AG09309 (cell line): ENCODE measurements around the gene SF3A2.

Experiments used
- DNase-seq: peaks from one replicate; pipeline ENCODE4 v3.0.0-alpha.2; 2010; ENCODE audit warnings: low read depth
- H3K4me3 ChIP-seq: 2 replicates; pipeline ENCODE4 v1.5.1; 2011; ENCODE audit warnings: mild to moderate bottlenecking, low read depth, low read length, moderate library complexity; ENCODE audit not compliant: control insufficient read depth
- TF ChIP-seq, protein P1 (sequence below): IDR thresholded peaks from 2 replicates; pipeline ENCODE4 v1.5.1; 2011; ENCODE audit warnings: mild to moderate bottlenecking, low read depth, low read length, inconsistent platforms; ENCODE audit not compliant: insufficient read depth, control insufficient read depth; ENCODE audit errors: missing control alignments

SF3A2 gene

DNA sequence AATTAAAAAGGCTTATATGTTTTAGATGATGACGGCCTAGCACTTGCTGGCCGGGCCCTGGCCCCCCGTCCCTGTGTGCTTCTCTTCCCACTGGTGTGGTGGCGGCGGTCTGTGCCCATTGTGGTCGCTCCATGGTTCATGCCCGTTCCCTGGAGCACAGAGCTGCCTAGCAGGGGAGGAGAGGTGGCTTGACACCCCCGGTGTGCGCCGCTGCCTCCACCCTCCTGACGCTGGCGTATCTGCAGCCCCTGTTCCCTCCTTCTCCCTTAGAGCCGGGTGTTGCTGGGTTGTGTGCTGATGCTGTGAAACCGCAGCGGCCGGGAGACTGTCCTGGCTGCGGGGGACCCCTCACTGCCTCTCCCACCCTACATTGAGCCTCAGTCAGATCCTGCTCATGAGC lies 43.8 kb upstream of the SF3A2 start:
- DNase-seq: no peak
- TF ChIP-seq, protein P1, sequence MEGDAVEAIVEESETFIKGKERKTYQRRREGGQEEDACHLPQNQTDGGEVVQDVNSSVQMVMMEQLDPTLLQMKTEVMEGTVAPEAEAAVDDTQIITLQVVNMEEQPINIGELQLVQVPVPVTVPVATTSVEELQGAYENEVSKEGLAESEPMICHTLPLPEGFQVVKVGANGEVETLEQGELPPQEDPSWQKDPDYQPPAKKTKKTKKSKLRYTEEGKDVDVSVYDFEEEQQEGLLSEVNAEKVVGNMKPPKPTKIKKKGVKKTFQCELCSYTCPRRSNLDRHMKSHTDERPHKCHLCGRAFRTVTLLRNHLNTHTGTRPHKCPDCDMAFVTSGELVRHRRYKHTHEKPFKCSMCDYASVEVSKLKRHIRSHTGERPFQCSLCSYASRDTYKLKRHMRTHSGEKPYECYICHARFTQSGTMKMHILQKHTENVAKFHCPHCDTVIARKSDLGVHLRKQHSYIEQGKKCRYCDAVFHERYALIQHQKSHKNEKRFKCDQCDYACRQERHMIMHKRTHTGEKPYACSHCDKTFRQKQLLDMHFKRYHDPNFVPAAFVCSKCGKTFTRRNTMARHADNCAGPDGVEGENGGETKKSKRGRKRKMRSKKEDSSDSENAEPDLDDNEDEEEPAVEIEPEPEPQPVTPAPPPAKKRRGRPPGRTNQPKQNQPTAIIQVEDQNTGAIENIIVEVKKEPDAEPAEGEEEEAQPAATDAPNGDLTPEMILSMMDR: no peak
- H3K4me3 ChIP-seq: no peak overlapping the region

DNA sequence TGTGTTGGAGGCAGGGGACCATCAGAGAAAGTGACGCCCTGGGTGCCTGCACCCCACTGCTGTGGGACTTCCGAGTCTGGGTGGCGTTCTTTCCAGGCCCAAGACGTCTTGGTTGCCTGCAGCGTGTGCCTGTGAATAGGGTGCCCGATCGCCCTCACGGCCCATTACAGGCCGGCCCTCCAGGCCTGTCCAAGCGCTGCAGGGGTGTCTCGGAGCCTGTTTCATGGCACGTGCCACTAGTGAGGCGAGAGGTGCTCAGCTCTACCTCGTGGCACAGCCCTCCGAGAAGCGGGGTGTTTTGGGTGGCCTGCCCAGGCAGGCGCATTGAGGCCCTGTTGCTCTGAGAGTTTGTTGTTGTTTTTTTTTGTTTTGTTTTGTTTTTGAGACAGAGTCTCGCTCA lies 42.8 kb upstream of the SF3A2 start:
- DNase-seq: no peak
- TF ChIP-seq, protein P1: no peak
- no peak overlapping the region for H3K4me3 ChIP-seq

DNA sequence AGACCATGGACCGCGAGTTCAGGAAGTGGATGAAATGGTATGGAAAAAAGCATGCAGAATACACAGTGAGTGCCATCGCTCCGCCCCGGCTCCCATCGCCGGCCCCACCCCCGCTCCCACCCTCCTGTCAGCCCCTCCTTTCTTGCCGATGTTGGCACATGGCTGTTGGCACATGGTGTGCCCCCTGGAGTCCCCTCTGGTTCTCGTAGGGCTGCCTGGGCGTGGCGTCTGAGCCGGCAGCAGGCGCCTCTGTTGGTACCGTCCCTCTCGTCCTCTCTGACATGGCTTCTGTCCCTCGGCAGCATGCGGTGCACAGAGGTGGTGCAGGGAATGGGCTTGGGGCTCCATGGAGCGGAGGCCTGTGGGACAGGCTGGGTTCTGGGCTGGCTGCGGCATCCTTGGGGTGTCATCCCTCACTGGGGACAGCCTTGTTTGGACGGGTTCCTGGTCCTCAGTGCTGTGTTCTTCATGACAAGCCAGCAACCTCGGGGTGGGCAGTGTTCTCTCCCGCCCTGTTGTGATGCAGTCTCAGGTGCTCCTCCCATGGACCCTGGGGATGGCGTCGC lies 42.0 kb upstream of the SF3A2 start:
- H3K4me3 ChIP-seq: no peak overlapping the region
- TF ChIP-seq, protein P1: no peak
- no peak for DNase-seq

DNA sequence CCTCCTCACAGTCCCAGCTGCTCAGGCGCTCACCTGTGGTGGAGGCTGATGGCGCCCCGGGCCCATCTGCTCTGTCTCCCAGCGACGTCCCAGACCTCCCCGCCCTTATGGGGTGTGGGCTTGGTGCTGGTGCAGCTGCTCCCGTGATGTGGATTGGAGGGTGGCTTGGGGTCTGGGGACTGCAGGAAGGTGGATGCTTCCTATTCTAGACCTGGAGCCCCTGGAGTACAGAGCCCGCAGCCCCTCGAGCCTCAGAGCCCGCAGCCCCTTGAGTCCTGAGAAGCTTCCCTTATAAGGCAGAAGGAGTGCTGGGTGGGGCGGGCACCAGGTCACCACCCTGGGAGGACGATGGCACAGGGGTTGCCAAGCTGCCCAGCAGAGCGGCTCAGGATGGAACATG lies 41.3 kb upstream of the SF3A2 start:
- H3K4me3 ChIP-seq: no peak overlapping the region
- DNase-seq: no peak
- TF ChIP-seq, protein P1: no peak

DNA sequence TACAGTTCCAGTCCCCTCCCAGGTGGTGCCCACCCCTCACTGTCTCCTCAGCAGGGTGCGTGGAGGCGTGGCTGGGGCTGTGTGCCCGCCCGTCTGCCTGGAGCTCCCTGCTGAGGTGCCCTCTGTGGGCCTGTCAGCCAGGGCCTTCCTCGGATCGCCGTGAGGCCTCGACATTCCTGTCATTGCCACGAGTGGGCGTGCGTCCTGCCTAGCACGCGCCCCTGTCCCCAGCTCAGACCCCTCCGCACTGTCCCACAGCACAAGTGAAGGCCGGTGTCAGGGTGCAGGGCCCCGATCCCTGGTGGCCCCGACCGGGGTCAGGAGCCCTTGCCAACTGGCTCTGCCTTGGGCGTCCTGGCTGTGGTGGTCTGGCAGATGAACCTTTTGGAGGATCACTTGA lies 40.7 kb upstream of the SF3A2 start:
- TF ChIP-seq, protein P1: no peak

DNA sequence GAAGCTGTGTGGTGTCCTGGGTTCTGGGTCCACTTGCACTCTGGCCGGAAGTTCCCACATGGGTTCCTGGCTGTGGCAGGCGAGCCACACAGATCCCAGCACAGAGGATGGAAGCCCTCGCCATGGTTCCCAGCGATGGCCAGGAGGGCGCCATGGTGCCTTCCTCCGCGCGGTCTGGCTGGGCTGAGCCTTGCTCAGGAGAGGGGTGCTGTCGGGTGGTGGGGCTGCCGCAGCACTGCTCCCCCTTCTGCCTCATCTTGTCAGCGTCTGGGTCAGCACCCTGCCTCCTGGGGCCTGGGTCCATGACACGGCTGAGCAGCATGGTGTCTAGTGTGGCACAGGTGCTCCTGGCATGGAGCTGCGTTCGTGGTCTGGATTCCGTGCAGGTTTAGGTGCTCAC lies 39.4 kb upstream of the SF3A2 start:
- H3K4me3 ChIP-seq: no peak overlapping the region
- DNase-seq: no peak
- TF ChIP-seq, protein P1: no peak

More for the DNA sequence above, 40.7 kb upstream of the SF3A2 start:
- no peak for DNase-seq
- no peak overlapping the region for H3K4me3 ChIP-seq

DNA sequence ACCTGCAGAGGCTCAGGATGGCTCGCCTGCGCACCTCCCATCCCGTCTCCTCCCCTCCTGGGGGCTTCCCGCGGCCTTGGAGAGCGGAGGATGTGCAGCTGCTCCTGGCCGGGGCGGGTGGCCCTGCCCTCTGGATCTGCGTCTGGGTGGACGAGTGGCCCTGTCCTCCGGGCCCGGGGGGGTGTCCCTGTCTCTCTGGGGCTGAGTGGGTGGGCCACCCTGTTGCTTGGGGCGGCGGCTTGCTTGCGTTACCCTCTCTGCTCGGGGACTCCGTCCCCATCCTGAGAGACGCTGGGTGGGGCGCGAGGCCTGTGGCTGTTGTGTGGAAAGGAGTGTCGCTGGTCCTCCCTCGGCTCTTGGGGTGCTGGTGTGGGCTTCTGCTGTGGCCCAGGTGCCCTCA lies 38.3 kb upstream of the SF3A2 start:
- no peak overlapping the region for H3K4me3 ChIP-seq
- TF ChIP-seq, protein P1: no peak
- DNase-seq: no peak
